DLD1 (cell line): ENCODE results near the gene CCSER1.
"Not testable (repeated sequence)": the region's sequence is repeated elsewhere in the genome, so short reads cannot be mapped to it uniquely, and the experiment has no call there.

ENCODE experiments used
- in situ Hi-C: cut with HindIII; loops from 2 replicates; pipeline ENCODE4 v1.10.0; 2017; ENCODE audit warnings: low sequenced_read_pairs

Gene CCSER1

DNA sequence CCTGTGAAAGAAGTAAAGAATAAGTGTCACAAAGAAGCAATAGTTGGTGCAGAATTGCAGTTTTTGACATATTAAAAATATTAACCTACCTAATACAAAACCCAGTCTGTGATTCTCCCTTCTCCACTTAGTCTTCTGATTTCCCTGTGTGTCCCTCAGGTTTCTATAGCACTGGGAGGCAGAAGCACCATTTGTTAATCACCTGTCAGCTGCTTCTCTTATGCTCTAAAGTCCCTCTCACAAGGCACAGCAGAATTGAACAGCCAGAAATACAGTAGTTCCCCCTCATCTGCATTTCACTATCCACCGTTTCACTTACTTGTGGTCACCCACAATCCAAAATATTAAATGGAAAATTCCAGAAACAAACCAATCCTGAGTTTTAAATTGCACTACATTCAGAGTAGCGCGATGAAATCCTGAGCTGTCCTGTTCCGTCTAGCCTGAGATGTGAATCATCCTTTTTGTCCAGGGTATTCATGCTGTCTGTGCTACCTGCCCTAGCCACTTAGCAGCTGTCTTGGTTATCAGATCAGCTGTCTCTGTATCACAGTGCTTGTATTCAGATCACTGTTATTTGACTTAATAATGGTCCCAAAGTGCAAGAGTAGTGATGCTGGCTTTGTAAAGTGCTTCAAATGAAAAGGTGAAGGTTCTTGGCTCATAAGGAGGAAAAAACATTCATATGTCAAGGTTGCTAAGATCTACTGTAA lies 1192.5 kb downstream of the CCSER1 start:
- in situ Hi-C loops, result no loop called here

DNA sequence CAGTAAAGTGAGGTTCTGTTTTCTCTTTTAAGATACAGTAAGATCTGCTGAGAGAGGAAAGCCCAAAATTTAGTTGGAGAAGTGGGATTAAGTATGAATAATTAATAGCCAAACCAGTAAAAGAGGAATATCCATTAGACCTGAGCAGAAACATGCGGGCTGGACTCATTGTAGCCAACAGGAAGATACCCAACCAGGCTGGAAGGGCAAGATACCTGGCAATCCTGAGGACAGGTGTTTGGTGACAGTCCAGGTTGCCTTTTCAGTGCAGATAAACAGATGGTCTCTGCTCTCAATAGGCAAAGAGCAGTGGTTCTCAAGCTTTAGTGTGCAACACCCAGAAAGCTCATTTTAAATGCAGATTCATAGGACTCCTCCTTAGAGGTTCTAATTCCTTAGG lies 1195.8 kb downstream of the CCSER1 start:
- in situ Hi-C loops, result no loop called here

DNA sequence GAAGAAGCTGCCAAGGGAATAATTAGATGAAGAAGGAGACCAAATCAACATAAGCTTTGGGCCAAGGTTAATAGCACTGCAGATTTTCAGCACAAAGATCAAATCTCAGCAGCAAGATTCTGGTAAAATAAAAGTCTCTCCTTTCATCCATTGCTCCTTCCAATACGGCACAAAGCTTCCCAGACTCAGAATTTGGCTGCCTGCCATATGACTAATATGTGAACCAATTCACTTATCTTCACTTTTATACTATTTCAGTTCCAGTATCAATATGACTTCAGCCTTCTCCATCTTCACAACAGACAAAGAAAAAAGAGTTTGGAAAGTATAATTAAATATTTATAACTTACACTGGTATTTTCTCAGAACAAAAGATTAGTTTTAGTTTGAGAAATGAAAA lies 1198.3 kb downstream of the CCSER1 start:
- in situ Hi-C loops, result no loop called here

DNA sequence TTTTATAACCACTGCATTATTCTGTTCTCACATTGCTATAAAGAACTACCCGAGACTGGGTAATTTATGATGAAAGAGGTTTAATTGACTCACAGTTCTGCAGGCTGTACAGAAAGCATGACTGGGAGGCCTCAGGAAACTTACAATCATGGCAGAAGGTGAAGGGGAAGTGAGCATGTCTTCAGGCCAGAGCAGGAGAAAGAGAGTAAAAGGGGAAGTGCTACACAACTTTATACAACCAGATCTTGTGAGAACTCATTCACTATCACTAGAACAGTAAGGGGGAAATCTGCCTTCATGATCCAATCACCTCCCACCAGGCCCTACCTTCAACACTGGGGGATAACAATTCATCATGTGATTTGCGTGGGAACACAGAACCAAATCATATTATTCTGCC lies 1199.0 kb downstream of the CCSER1 start:
- in situ Hi-C loops, result not testable (repeated sequence)

DNA sequence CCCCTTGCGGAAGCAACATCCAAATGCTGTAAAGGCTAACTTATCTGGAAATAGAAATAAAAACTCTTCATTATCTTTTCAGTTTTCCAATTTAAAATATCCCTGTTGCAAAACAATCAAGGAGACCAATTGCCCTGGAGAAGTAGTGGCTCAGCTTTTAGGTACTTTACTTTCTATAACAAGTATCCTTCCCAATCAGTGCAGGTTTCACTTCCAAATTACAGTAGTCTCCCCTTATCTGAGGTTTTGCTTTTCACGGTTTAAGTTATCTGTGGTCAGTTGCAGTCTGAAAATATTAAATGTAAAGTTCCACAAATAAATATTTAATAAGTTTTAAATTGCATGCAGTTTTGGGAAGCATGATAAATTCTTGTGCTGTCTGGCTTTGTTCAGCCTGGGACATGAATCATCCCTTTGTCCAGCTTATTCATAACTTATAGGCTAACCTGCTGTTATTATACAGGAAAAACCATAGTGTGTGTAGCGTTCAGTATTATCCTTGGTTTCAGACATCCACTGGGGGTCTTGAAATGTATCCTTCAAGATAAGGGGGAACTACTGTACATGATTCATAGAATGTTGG lies 1203.5 kb downstream of the CCSER1 start:
- in situ Hi-C loops, result no loop called here

DNA sequence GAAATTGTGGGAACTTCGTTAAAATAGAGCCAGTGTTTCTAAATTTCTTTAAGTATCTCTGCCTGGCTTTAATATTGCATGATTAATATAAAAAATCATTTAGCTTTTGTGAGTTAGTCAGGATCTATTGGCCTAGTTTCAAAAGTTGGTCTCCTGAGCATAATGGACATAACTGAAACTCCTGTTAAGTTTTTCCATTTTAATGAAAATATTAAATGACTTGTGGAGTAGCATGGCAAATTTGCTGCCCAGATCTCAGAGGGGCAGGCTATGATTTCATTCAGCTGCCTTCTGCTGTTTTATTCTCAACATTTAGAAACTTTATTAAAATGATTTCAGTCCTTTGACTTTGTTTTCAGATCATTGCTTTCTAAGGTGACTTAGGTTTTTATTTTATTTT lies 1213.6 kb downstream of the CCSER1 start:
- in situ Hi-C loops, result no loop called here

DNA sequence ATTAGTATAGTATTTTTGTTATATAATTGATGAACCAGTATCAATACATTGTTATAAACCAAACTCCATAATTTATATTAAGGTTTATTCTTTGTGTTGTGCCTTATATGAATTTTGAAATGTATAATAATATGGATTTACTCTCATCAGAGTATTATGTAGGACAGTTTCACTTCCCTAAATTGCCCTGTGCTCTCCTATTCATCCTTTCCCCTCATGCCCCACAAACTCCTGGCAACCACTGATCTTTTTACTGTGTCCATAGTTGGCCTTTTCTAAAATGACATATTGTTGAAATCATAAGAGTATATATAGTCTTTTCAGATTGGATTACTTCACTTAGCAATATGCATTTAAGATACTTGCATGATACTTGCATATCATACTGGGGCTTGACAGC lies 1218.4 kb downstream of the CCSER1 start:
- in situ Hi-C loops, result no loop called here

DNA sequence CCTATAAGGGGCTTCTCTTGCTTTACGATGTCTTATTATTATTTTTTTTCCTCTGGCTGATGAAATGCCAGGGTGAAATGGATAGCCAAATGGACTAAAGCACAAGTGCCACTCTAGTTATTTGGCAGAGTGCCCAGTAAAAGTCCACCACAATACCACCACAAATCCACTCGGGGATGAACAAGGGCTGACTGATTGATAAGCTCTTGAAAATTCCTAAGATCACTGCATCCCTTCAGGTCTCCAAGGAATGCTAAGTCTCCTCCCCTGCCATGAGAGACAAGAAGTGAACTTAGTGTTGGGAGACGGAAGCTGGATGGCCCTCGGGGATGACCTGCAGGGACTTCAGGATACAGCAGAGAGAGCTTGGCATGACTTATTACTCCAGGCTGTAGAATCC lies 1229.3 kb downstream of the CCSER1 start:
- in situ Hi-C loops, result not testable (repeated sequence)

DNA sequence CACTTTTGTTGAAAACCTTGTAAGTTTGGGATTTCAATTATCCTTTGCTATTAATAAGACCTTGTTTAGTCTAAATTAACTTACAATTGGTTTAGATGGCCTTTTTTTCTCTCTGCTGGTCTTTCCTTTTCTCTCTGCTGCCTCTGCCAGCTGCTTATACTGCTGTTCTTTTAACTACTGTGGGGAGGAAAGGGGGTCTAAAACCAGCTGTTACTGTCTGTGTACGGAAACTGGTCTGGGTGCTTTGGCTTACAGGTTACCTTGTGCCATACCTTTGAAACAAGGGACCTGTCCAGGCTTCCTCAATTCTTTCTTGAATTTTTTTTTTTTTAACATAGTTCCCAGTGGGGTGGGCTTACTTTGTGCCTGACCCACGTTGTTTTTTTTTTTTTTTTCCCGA lies 1230.8 kb downstream of the CCSER1 start:
- in situ Hi-C loops, result not testable (repeated sequence)

DNA sequence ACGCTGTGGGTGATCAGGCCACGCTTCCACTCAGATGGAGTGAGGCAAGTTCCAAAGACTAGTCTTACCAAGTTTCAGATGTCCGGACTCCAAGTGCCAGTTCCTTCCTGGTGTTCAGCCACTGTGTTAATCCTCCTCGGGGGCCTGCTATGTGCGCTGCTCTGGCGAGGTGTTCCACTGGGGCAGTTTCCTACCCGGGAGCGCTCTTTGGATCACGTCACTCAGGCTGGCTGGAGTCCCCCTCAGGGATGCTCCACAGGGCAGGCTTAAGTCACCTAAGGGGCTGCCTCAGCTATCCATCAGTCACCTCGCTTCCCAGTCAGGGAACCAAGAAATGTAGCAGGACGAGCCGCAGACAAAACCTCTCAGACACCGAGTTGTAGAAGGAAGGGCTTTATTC lies 1231.4 kb downstream of the CCSER1 start:
- in situ Hi-C loops, result not testable (repeated sequence)

DNA sequence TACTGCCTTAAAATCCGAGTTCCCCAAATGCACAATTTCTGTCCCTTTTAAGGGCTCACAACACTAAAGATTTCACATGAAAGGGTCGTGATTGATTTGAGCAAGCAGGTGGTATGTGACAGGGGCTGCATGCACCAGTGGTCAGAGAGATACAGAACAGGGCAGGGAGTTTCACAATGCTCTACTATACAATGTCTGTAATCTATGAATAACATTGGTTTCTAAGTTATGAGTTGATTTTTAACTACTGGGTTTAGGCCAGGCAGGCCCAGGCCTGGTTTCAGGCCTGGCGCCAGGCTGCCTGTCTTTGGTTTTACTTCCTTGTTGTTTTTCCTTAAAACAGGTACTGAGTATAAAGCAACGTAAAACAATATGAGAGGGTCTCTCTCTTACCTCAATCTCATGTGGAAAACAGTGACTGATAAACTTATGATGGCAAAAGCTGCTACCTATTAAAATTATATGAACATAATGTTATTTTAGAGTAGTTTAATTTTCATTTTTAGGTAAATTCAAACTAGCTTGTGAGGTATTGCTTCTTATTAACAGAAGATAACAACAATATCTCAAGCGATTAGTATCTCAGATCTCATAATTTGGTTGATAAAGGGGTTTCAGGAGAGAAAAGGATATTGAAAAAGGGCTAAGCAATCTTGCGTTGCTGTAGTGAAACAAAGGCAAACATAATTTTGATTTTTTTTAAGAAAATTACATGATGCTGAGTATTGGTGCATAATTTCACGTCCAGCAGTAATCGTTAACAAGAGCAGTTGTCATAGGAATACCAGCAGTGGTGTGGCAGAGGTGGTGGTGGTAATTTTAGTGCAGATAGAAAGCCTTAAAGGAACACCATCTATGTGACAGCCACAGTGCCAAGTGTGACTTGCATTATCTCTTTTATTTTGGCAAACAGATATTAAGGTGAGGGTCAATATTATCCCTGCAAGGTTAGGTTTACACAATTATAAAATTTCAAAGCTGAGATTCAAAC lies 1232.1 kb downstream of the CCSER1 start:
- in situ Hi-C loops, result no loop called here

DNA sequence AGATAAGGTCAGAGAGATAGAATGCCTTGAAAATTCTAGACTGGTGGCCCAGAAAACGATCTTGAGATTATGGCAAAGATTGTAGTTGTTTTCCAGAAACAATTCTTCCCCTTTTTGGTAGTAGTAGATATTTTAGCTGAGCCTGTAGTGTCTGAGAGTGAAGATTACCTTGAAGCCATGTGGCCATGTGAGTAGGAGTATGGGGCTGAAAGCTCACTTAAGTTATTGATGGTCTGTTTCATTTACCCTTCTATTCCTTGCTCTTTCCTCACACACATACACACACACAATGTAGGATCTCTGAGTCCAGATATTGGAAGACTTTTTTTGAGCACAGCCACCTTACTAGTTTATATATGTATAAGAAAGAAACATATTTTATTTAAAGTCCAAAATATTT lies 1234.9 kb downstream of the CCSER1 start:
- in situ Hi-C loops, result no loop called here

DNA sequence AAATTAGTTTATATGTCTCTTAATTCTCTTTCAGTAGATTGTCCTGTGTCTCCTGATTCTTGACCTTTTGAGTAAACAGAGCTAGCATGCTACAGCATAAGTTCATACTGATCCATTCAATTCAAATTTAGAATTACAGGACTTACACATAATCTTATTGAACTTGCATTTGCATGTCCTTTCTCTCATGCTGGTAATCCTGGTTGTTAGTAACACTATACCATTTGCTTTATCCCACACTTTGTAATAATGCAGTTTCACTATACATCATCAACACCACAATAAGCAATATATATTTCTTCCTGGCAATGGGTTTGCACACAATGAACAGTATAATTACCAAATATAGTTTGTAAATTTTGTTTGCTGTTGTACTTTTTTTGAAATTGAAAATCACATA lies 1239.4 kb downstream of the CCSER1 start:
- in situ Hi-C loops, result no loop called here

DNA sequence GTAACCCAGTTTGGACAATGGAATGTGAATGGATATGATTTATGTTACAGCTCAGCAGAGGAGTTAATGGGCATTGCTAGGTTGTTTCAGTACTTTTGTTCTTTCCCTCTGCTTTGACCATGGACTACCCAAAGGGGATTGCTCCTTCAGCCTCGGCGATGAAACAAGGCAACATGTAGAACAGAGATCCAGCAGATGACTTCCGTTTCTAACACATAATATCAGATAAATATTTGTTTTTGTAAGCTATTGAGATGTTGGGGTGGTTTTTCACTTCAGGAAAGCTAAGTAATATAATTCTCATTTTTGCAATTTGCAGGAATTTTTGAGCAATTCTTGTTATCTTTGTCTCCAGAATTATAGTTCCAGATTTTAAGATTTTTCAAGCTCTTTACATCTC lies 1241.9 kb downstream of the CCSER1 start:
- in situ Hi-C loops, result no loop called here

DNA sequence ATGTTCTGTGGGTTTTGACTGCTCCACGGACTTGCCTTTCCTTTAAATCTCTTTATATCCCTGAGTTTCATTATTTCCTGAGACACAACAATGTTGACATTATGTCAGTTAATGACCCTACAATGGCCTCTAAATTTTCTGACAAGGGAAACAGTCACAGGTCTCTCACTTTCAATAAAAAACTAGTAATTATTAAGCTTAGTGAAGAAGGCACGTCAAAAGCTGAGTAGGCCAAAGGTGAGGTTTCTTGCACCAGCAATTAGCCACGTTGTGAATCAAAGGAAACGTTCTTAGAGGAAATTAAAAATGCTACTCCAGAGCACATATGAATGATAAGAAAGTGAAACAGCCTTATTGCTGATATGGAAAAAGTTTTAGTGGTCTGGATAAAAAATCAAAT lies 1246.4 kb downstream of the CCSER1 start:
- in situ Hi-C loops, result no loop called here

DNA sequence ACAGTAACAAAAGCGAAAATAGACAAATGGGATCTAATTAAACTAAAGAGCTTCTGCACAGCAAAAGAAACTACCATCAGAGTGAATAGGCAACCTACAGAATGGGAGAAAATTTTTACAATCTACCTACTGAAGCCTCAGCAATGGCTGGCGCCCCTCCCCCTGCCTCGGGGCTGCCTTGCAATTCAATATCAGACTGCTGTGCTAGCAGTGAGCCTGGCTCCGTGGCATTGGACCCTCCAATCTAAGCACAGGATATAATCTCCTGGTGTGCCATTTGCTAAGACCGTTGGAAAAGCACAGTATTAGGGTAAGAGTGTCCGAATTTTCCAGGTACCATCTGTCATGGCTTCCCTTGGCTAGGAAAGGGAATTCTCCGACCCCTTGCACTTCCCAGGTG lies 1278.2 kb downstream of the CCSER1 start:
- in situ Hi-C loops, result not testable (repeated sequence)

DNA sequence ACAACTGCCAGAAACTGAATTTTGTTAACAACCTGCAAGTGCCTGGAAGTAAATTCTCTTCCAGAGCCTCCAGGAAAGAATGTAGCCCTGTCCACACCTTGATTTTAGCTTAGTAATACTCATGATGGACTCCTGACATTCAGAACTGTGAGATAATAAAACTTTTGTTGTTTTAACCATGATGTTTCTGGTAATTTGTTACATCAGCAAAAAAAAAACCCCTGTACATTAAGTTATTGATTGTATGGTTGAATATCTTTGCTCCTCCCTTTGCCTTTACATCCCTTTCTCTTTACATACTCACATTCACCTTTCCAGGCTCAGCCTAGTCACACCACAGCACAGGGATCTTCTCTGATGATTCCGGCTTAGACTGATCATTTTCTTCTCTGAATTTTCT lies 1294.8 kb downstream of the CCSER1 start:
- in situ Hi-C loops, result no loop called here

DNA sequence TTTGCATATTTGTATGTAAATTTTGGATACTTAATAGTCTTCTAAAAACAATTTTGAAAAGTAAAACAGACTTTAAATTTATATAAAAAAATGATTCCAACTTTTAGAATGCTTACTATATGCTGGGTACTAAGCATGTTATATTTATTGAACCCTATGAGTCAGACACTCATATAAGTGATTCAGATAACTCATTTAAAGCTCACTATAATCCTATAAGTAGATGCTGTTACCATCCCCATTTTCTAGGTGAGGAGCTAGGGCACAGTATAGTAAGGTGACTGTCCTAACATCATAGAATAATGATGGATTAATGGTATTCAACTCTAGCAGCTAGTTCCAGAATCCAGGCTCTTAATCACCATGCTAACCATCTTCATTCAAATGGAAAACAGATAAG lies 1299.5 kb downstream of the CCSER1 start:
- in situ Hi-C loops, result no loop called here

DNA sequence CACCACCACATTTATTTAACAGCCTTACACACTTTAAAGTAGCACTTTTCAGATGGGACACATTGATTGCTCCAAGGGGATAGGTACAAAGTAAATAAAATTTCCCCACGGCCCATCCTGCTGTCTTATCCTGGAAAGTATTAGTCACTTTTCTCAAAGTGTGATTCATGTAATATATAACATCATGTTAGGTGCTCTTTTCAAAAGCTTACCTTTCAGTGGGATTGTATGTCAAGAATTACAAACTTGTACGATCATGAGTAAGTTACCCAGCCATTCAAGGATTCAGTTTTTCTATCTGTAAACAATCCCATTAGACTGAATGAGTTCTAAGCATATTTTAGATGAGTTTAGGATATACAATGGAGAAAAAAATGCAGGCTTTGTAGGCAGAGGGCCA lies 1300.0 kb downstream of the CCSER1 start:
- in situ Hi-C loops, result no loop called here

DNA sequence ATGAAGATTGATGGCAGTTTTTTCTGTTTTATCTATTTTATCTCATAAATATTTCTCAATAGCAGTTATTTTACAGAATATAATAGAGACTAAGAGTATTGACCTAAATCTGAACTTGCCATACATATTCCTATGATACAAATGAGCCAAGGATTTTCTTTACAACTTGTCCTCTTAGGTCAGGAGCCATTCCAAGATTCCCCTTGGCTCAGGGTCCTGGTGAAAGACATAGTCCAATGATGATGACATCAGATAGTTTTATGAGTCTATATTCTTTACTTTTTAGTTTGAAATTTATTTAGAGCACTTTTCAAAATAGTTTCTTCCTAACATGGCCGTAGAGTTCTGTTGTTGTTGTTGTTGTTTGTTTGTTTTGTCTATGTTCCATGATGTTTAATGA lies 1307.4 kb downstream of the CCSER1 start:
- in situ Hi-C loops, result no loop called here

DNA sequence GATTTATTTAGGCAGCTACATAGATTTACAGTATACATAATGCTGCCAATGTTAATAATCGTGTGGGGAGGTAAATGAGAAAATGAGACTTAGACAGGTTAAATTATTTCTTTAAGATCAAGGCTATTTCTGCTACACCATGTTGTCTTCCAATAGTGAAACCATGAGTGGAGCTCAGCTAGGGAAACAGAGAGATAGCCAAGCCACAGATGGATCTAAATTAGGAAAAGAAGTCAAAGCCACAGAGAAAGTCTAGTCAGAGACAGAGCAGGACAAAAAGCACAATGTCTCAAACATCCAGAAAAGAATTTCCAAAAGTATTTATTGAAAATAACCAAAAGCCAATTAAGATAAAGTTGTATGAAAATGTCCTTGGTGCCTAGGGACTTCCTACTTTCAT lies 1309.4 kb downstream of the CCSER1 start:
- in situ Hi-C loops, result no loop called here

DNA sequence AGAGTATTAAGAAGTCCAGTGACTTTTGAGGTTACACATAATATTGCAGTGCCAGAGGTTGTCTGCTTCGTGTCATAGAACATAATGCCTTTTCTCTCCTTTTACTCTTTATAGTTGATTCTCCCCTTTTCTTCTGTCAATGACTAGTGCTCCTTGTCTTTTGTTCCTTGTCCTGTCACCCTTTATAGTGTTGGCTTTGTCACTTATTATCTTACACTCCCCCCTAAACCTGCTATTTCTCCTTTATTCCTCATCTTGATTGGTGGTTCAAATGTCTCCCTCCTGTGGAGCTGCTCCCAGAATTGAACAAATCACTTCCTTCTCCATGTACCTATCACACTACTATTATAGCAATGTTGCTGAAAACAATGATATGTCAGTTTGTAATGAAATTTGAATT lies 1320.0 kb downstream of the CCSER1 start:
- in situ Hi-C loops, result no loop called here
